SK-N-SH (cell line): Measurements from ENCODE around the gene MAPRE3. TPM values are rescaled to one million over a fixed set of nuclear protein-coding genes. Genes with fewer than 3 reads are reported as not detected.

Experiments used
- CTCF ChIA-PET: fragments of 300-600, 350-600 bp; formaldehyde crosslinking; extraction: SDS; loops from one replicate; lab custom pipeline; 2021; lab: Yijun Ruan, JAX
- POLR2A ChIA-PET: fragments of 350-600 bp; sonication (Branson Sonifier 250); formaldehyde crosslinking; extraction: SDS; loops from one replicate; lab custom pipeline; 2020; ENCODE audit warnings: antibody characterized with exemption, inconsistent platforms; lab: Yijun Ruan, JAX
- DNase-seq: peaks from one replicate; pipeline ENCODE4 v3.0.0; 2012
- H2AFZ ChIP-seq: fragments of 200-600 bp; sonication (generic); 2 replicates; pipeline ENCODE4 v1.8.1; 2016; ENCODE audit warnings: antibody characterized with exemption, mild to moderate bottlenecking, low read depth
- H3F3A ChIP-seq: fragments of 200-600 bp; sonication (generic); replicated peaks from 2 replicates; pipeline ENCODE3; 2016; ENCODE audit warnings: antibody characterized with exemption, mild to moderate bottlenecking; ENCODE audit not compliant: insufficient read depth
- H3K27ac ChIP-seq, 2 experiments: fragments of 200-500 bp in 1 of 2; fragments of 200-600 bp in 1 of 2; sonication (Bioruptor generic) in 1 of 2; sonication (generic), shearing (Covaris generic) in 1 of 2; 2 replicates each; pipeline versions ENCODE4 v1.5.1 to v1.6.1; 2014 to 2016; ENCODE audit warnings: low read depth in 2 of 2, inconsistent platforms in 1 of 2, low read length in 1 of 2, mild to moderate bottlenecking in 1 of 2, mixed read lengths in 1 of 2
- H3K27me3 ChIP-seq: fragments of 200-600 bp; sonication (generic), shearing (Covaris generic); 2 replicates; pipeline ENCODE4 v1.6.1; 2016; ENCODE audit warnings: mixed run types; ENCODE audit not compliant: insufficient read depth
- H3K36me3 ChIP-seq, 2 experiments: fragments of 200-500 bp in 1 of 2; fragments of 200-600 bp in 1 of 2; sonication (Bioruptor generic) in 1 of 2; sonication (generic) in 1 of 2; replicated peaks in 1 of 2; 2 replicates each; pipeline versions ENCODE3 to v1.5.1; 2014 to 2016; ENCODE audit warnings: low read length in 1 of 2, mild to moderate bottlenecking in 1 of 2; ENCODE audit not compliant: insufficient read depth in 2 of 2, control insufficient read depth in 1 of 2
- H3K4me1 ChIP-seq, 2 experiments: fragments of 200-500 bp in 1 of 2; fragments of 200-600 bp in 1 of 2; sonication (Bioruptor generic) in 1 of 2; sonication (generic), shearing (Covaris generic) in 1 of 2; 2 replicates each; pipeline versions ENCODE4 v1.5.1 to v1.6.1; 2014 to 2016; ENCODE audit warnings: low read depth in 1 of 2, low read length in 1 of 2, mixed run types in 1 of 2; ENCODE audit not compliant: insufficient read depth in 2 of 2, control insufficient read depth in 1 of 2
- H3K4me2 ChIP-seq: fragments of 200-600 bp; sonication (generic), shearing (Covaris generic); 2 replicates; pipeline ENCODE4 v1.6.1; 2017; ENCODE audit warnings: mixed run types
- H3K4me3 ChIP-seq, 2 experiments: fragments of 200-500 bp in 1 of 2; fragments of 200-600 bp in 1 of 2; sonication (Bioruptor generic) in 1 of 2; sonication (generic), shearing (Covaris generic) in 1 of 2; 2 replicates each; pipeline versions ENCODE4 v1.5.1 to v1.8.1; 2014 to 2016; ENCODE audit warnings: low read depth in 2 of 2, inconsistent platforms in 1 of 2, low read length in 1 of 2, mild to moderate bottlenecking in 1 of 2, mixed read lengths in 1 of 2, moderate library complexity in 1 of 2
- H3K79me2 ChIP-seq: fragments of 200-600 bp; sonication (generic); 2 replicates; pipeline ENCODE4 v1.8.1; 2017; ENCODE audit warnings: mild to moderate bottlenecking; ENCODE audit not compliant: insufficient read depth
- H3K9ac ChIP-seq: fragments of 200-600 bp; sonication (generic); 2 replicates; pipeline ENCODE4 v1.6.1; 2017; ENCODE audit warnings: mixed run types
- H3K9me2 ChIP-seq: fragments of 200-600 bp; sonication (generic); 2 replicates; pipeline ENCODE4 v1.6.1; 2017; ENCODE audit warnings: mixed run types
- H3K9me3 ChIP-seq: fragments of 200-600 bp; sonication (generic); 2 replicates; pipeline ENCODE4 v1.6.1; 2017; ENCODE audit warnings: mixed run types, mild to moderate bottlenecking, moderate library complexity
- H4K20me1 ChIP-seq: fragments of 200-600 bp; sonication (generic); 2 replicates; pipeline ENCODE4 v1.6.1; 2017; ENCODE audit warnings: mild to moderate bottlenecking, mixed run types; ENCODE audit not compliant: insufficient read depth
- CHD2 ChIP-seq: fragments of 150-350 bp; IDR thresholded peaks from 2 replicates; pipeline ENCODE4 v1.6.1; 2018; ENCODE audit warnings: low read length; ENCODE audit not compliant: partially characterized antibody
- CTCF ChIP-seq: fragments of 200-600 bp; sonication (generic); IDR thresholded peaks from 2 replicates; pipeline ENCODE4 v1.6.1; 2017; ENCODE audit warnings: antibody characterized with exemption, mild to moderate bottlenecking, moderate library complexity
- ELF1 ChIP-seq: IDR thresholded peaks from 2 replicates; pipeline ENCODE4 v1.4.0; 2012
- EP300 ChIP-seq, 2 experiments: IDR thresholded peaks; 2 replicates each; pipeline versions ENCODE4 v1.4.0 to v1.6.1; 2012; ENCODE audit warnings: borderline replicate concordance in 1 of 2, low read depth in 1 of 2, low read length in 1 of 2
- EZH2phosphoT487 ChIP-seq: fragments of 200-600 bp; sonication (generic); IDR thresholded peaks from 2 replicates; pipeline ENCODE4 v1.6.1; 2017; ENCODE audit warnings: low read depth, mixed run types, mild to moderate bottlenecking, antibody characterized with exemption, moderate library complexity, borderline replicate concordance
- FOSL2 ChIP-seq: IDR thresholded peaks from 2 replicates; pipeline ENCODE4 v1.4.0; 2012; ENCODE audit warnings: low read depth, mild to moderate bottlenecking, moderate library complexity, borderline replicate concordance
- FOXM1 ChIP-seq: IDR thresholded peaks from 2 replicates; pipeline ENCODE4 v1.4.0; 2012; ENCODE audit warnings: low read depth, mild to moderate bottlenecking
- GABPA ChIP-seq: IDR thresholded peaks from 2 replicates; pipeline ENCODE4 v1.4.0; 2012; ENCODE audit warnings: low read depth, mild to moderate bottlenecking
- GATA2 ChIP-seq: sonication (generic); formaldehyde crosslinking; IDR thresholded peaks from 2 replicates; pipeline ENCODE4 v1.5.0; 2020; ENCODE audit warnings: mild to moderate bottlenecking, missing genetic modification reagents
- JUND ChIP-seq: IDR thresholded peaks from 2 replicates; pipeline ENCODE4 v1.4.0; 2012
- MEF2A ChIP-seq: IDR thresholded peaks from 2 replicates; pipeline ENCODE4 v1.4.0; 2012; ENCODE audit warnings: low read depth, borderline replicate concordance
- NFIC ChIP-seq: IDR thresholded peaks from 2 replicates; pipeline ENCODE4 v1.4.0; 2012; ENCODE audit warnings: borderline replicate concordance
- POLR2AphosphoS5 ChIP-seq: IDR thresholded peaks from 2 replicates; pipeline ENCODE4 v1.6.1; 2012; ENCODE audit warnings: low read depth, low read length
- RAD21 ChIP-seq: IDR thresholded peaks from 2 replicates; pipeline ENCODE4 v1.6.1; 2012; ENCODE audit warnings: mild to moderate bottlenecking, low read length
- RCOR1 ChIP-seq: fragments of 150-350 bp; IDR thresholded peaks from 2 replicates; pipeline ENCODE4 v1.6.1; 2017; ENCODE audit warnings: antibody characterized with exemption, low read length
- REST ChIP-seq: IDR thresholded peaks from 2 replicates; pipeline ENCODE4 v1.6.1; 2012; ENCODE audit warnings: mild to moderate bottlenecking, low read depth, low read length, moderate library complexity
- RFX5 ChIP-seq: IDR thresholded peaks from 2 replicates; pipeline ENCODE4 v1.6.1; 2012; ENCODE audit warnings: mild to moderate bottlenecking, improper control_type of control experiment, low read length
- RXRA ChIP-seq: IDR thresholded peaks from 2 replicates; pipeline ENCODE4 v1.4.0; 2012; ENCODE audit warnings: low read depth, mild to moderate bottlenecking, borderline replicate concordance
- SIN3A ChIP-seq: IDR thresholded peaks from 2 replicates; pipeline ENCODE4 v1.6.1; 2012; ENCODE audit warnings: low read depth, mild to moderate bottlenecking, low read length, moderate library complexity, borderline replicate concordance
- SMC3 ChIP-seq: IDR thresholded peaks from 2 replicates; pipeline ENCODE4 v1.6.1; 2012; ENCODE audit warnings: low read depth, low read length, improper control_type of control experiment
- TAF1 ChIP-seq: IDR thresholded peaks from 2 replicates; pipeline ENCODE4 v1.6.1; 2012; ENCODE audit warnings: low read depth, mild to moderate bottlenecking, low read length, moderate library complexity, borderline replicate concordance
- TEAD4 ChIP-seq: IDR thresholded peaks from 2 replicates; pipeline ENCODE4 v1.4.0; 2012; ENCODE audit warnings: mild to moderate bottlenecking, borderline replicate concordance; ENCODE audit not compliant: insufficient read depth
- USF1 ChIP-seq: IDR thresholded peaks from 2 replicates; pipeline ENCODE4 v1.4.0; 2012; ENCODE audit warnings: low read depth, borderline replicate concordance
- YY1 ChIP-seq: IDR thresholded peaks from 2 replicates; pipeline ENCODE4 v1.4.0; 2012; ENCODE audit warnings: low read depth, mild to moderate bottlenecking
- WGBS: methylation state at CpG from one replicate; pipeline ENCODE4 v1.1.6; 2017; ENCODE audit warnings: low lambda C conversion rate; 5-methylcytosine and 5-hydroxymethylcytosine counted together
- polyA plus RNA-seq, 3 experiments: library from polyadenylated mRNA; depleted of rRNA; stranded (reverse); fragments of >200 nt; gene quantifications; 2 replicates each; pipeline ENCODE4 v1.2.3, GENCODE V29; 2012
- TF ChIP-seq, protein P1 (sequence below): IDR thresholded peaks from 2 replicates; pipeline ENCODE4 v1.4.0; 2012; ENCODE audit warnings: low read depth
- TF ChIP-seq, protein P2 (sequence below): fragments of 150-350 bp; IDR thresholded peaks from 2 replicates; pipeline ENCODE4 v1.6.1; 2017; ENCODE audit warnings: antibody characterized with exemption, low read length, low read depth, borderline replicate concordance

Gene MAPRE3
- polyA plus RNA-seq, 1 of the 3 experiments (the other 2 are of a cell fraction) = 24.4 TPM

DNA sequence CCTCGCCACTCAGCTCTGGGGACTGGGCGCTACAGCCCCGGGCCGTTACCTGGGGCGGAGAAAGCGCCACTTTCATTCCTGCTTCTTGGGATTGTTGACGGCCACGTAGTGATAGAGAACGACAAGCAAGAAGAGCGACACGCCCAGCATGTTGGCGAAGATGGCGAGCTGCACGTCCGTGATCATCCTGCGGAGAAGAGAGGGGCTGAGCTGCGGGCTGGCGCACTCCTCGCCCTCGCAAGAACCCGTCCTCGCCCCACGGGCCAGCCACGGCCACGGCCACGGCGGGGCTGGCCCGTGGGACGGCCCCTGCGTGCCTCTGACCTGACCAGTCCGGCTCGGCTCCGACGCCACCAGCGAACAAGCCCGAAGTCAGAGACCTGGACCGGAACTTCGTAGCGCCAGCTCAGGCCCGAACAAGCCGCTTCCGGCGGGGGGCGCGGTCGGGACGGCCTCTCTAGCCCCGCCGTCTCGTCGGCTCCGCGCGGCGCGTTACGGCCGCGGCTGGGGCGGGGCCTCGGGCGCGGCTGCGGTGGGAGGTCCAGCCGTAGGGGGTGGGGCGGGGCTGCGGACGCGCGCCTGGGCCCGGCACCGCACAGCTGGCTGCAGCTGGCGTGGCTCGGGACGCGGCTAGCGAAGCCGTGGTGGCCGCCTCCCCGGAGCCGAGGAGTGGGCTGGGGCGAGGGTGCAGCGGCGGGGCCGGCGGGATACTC, 101.0 kb downstream of the MAPRE3 start, which contains the start of gene OST4:
Gene OST4, minus strand, starts transcription at position 378 of the 713 bp plus-strand sequence.
- ChIA-PET CTCF (interaction anchor here (0.7 to 18.5 kb wide), 9 partner anchors 10 to 208 kb away, joined by 3 to 227 read pairs (median 4); partner anchors contain the start of genes AGBL5, EMILIN1 and KHK), POLR2A (interaction anchor here (0.6 to 5.7 kb wide), 11 partner anchors 8 to 1823 kb away, joined by 3 to 80 read pairs (median 14); partner anchors contain the start of genes ABHD1, AGBL5, KHK and TMEM214)
- Histone ChIP-seq H3K27ac (peak within 1 kb of the TSS; percentile 89 to 98), H3F3A (peaks cover 9% of the 10 kb centered on the region), H3K79me2 (peaks cover 51% of the 10 kb centered on the region), H2AFZ (peak within 1 kb of the TSS; percentile 84), H4K20me1 (peaks cover 14% of the 10 kb centered on the region), H3K4me2 (peak within 1 kb of the TSS; percentile 89), H3K9me2 (no peaks in the 10 kb centered on the region), H3K36me3 (peaks cover 30 to 35% of the 10 kb centered on the region in 2 experiments), H3K9ac (peak within 1 kb of the TSS; percentile 94), H3K27me3 (no peaks in the 10 kb centered on the region), H3K9me3 (no peaks in the 10 kb centered on the region), H3K4me3 (peak within 1 kb of the TSS; percentile 97 to 98), H3K4me1 (peaks cover 44 to 66% of the 10 kb centered on the region in 2 experiments)
- peak; percentile 100 for DNase-seq
- 0% methylated on average over 22 of the region's 86 CpGs for WGBS
- no peak for TF ChIP-seq ELF1
- TF ChIP-seq EP300 (IDR thresholded peaks at IDR 0.05; ENCODE audit: borderline replicate concordance in 1 of 2, low read depth in 1 of 2, low read length in 1 of 2) = peak in 1 of 2 experiments; percentile 41; a peak in 1 of 4 replicates
- TF ChIP-seq GABPA = peak; percentile 91
- no peak for TF ChIP-seq JUND
- TF ChIP-seq NFIC = no peak
- TF ChIP-seq, protein P1, sequence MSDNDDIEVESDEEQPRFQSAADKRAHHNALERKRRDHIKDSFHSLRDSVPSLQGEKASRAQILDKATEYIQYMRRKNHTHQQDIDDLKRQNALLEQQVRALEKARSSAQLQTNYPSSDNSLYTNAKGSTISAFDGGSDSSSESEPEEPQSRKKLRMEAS = peak; percentile 72
- 0 out of 2 replicates have a peak, but pooled peaks have one; percentile 52 for TF ChIP-seq RCOR1
- no peak for TF ChIP-seq RFX5
- no peak for TF ChIP-seq GATA2 (CRISPR knock-in tag)
- no peak for TF ChIP-seq EZH2phosphoT487
- peak; percentile 94 for TF ChIP-seq POLR2AphosphoS5
- TF ChIP-seq SIN3A = peak; percentile 92
- TF ChIP-seq CHD2 = peak; percentile 57
- peak; percentile 84 for TF ChIP-seq TAF1
- TF ChIP-seq RXRA = no peak
- peak; percentile 49; the same call in 1 of the 2 replicates for TF ChIP-seq YY1
- TF ChIP-seq RAD21 = no peak
- TF ChIP-seq TEAD4 = no peak
- TF ChIP-seq CTCF = peak; percentile 8; the same call in 1 of the 2 replicates
- TF ChIP-seq FOXM1 = no peak
- TF ChIP-seq, protein P2, sequence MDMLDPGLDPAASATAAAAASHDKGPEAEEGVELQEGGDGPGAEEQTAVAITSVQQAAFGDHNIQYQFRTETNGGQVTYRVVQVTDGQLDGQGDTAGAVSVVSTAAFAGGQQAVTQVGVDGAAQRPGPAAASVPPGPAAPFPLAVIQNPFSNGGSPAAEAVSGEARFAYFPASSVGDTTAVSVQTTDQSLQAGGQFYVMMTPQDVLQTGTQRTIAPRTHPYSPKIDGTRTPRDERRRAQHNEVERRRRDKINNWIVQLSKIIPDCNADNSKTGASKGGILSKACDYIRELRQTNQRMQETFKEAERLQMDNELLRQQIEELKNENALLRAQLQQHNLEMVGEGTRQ = no peak
- TF ChIP-seq SMC3 = no peak; the same call in 1 of the 2 replicates
- no peak for TF ChIP-seq MEF2A
- TF ChIP-seq FOSL2 = no peak
- TF ChIP-seq REST = 0 out of 2 replicates have a peak, but pooled peaks have one; percentile 54
- TF ChIP-seq USF1 = no peak
